ENCODE results near the gene PCNT.

Gene PCNT

DNA sequence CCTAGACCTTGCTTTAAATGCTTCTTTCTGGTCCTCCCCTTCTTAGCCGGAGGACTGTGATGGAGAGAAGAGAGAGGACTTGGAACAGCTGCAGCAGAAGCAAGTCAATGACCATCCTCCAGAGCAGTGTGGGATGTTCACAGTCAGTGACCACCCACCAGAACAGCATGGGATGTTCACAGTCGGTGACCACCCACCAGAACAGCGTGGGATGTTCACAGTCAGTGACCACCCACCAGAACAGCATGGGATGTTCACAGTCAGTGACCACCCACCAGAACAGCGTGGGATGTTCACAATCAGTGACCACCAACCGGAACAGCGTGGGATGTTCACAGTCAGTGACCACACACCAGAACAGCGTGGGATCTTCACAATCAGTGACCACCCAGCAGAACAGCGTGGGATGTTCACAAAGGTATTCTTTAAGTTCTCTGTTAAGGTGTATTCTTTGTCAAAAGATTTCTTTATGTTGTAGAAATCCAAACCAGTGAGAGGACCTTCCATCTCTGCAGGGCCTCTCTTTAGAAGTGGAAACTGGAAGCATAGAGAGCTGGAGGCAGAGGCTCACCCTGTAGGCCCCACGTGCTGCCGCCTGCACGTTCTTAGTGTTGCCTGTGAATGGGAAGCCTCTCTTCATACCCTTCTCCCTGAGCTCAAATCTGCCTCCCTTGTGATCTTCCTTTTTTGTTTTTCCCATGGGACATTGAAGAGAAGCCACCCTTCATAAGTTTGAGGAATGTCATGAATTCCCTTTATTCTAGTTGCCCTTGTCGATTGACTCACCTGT lies 10.6 kb downstream of the PCNT start:
- no peak overlapping the region for H3K4me3 ChIP-seq (replicated peaks; ENCODE audit: insufficient read depth, low read length)
- DNase-seq (ENCODE audit: low read depth in 1 of 2, low spot score in 1 of 2) = no peak
- no peak overlapping the region for H3K27ac ChIP-seq (replicated peaks)
- no peak for TF ChIP-seq SPI1 (IDR thresholded peaks at IDR 0.05; ENCODE audit: borderline replicate concordance, low read depth)
- TF ChIP-seq, protein P1, sequence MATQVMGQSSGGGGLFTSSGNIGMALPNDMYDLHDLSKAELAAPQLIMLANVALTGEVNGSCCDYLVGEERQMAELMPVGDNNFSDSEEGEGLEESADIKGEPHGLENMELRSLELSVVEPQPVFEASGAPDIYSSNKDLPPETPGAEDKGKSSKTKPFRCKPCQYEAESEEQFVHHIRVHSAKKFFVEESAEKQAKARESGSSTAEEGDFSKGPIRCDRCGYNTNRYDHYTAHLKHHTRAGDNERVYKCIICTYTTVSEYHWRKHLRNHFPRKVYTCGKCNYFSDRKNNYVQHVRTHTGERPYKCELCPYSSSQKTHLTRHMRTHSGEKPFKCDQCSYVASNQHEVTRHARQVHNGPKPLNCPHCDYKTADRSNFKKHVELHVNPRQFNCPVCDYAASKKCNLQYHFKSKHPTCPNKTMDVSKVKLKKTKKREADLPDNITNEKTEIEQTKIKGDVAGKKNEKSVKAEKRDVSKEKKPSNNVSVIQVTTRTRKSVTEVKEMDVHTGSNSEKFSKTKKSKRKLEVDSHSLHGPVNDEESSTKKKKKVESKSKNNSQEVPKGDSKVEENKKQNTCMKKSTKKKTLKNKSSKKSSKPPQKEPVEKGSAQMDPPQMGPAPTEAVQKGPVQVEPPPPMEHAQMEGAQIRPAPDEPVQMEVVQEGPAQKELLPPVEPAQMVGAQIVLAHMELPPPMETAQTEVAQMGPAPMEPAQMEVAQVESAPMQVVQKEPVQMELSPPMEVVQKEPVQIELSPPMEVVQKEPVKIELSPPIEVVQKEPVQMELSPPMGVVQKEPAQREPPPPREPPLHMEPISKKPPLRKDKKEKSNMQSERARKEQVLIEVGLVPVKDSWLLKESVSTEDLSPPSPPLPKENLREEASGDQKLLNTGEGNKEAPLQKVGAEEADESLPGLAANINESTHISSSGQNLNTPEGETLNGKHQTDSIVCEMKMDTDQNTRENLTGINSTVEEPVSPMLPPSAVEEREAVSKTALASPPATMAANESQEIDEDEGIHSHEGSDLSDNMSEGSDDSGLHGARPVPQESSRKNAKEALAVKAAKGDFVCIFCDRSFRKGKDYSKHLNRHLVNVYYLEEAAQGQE (IDR thresholded peaks at IDR 0.05; ENCODE audit: insufficient replicate concordance, low read depth) = no peak
- TF ChIP-seq POLR2AphosphoS5 (IDR thresholded peaks at IDR 0.05; ENCODE audit: low read depth) = no peak
- no peak for TF ChIP-seq GABPA (IDR thresholded peaks at IDR 0.05; ENCODE audit: low read depth)
- TF ChIP-seq, protein P2, sequence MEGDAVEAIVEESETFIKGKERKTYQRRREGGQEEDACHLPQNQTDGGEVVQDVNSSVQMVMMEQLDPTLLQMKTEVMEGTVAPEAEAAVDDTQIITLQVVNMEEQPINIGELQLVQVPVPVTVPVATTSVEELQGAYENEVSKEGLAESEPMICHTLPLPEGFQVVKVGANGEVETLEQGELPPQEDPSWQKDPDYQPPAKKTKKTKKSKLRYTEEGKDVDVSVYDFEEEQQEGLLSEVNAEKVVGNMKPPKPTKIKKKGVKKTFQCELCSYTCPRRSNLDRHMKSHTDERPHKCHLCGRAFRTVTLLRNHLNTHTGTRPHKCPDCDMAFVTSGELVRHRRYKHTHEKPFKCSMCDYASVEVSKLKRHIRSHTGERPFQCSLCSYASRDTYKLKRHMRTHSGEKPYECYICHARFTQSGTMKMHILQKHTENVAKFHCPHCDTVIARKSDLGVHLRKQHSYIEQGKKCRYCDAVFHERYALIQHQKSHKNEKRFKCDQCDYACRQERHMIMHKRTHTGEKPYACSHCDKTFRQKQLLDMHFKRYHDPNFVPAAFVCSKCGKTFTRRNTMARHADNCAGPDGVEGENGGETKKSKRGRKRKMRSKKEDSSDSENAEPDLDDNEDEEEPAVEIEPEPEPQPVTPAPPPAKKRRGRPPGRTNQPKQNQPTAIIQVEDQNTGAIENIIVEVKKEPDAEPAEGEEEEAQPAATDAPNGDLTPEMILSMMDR (IDR thresholded peaks at IDR 0.05; ENCODE audit: insufficient read depth, low read length) = no peak
- no peaks in the 10 kb centered on the region for H3K27me3 ChIP-seq (ENCODE audit: insufficient read depth, poor library complexity, severe bottlenecking)

DNA sequence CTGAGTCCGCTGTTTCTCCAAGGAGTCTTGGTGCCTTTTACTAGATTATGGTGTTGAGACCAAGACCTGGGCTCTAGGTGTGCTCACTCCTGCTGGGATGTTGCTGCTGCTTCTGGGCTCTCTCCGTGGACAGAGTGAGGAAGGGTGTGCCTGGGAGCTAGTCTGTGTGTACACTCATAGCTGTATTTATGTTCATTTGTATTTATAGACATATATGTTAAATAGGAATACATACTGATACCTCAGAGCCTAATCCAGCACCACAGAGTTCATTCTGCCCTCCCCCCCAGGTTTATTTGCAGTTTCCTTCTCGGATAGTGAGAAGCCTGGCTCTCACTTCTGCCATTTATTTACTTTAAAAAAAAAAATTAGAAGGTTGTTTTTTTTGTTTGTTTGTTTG lies 12.6 kb downstream of the PCNT start:
- no peak for DNase-seq (ENCODE audit: low read depth in 1 of 2, low spot score in 1 of 2)
- H3K4me3 ChIP-seq (replicated peaks; ENCODE audit: insufficient read depth, low read length) = no peak overlapping the region
- no peak for TF ChIP-seq SPI1 (IDR thresholded peaks at IDR 0.05; ENCODE audit: borderline replicate concordance, low read depth)
- H3K27me3 ChIP-seq (ENCODE audit: insufficient read depth, poor library complexity, severe bottlenecking) = no peaks in the 10 kb centered on the region
- no peak overlapping the region for H3K27ac ChIP-seq (replicated peaks)

DNA sequence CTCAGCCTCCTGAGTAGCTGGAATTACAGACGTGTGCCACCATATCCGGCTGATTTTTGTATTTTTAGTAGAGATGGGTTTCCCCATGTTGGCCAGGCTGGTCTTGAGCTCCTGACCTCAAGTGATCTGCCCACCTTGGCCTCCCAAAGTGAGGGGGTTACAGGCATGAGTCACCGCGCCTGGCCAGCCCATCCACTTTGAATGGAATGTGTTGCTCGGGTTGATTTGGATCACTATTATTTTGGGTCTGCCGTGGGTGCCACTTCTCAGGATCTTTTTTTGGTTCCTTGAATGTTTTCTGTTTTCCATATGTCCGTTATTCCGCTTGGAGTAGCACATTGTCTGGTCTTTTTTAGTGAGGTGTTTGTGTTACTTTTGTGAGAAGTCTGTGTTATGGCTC lies 17.0 kb downstream of the PCNT start:
- TF ChIP-seq, protein P1 (IDR thresholded peaks at IDR 0.05; ENCODE audit: insufficient replicate concordance, low read depth) = no peak
- no peak for TF ChIP-seq POLR2AphosphoS5 (IDR thresholded peaks at IDR 0.05; ENCODE audit: low read depth)
- TF ChIP-seq GABPA (IDR thresholded peaks at IDR 0.05; ENCODE audit: low read depth) = no peak
- TF ChIP-seq SPI1 (IDR thresholded peaks at IDR 0.05; ENCODE audit: borderline replicate concordance, low read depth) = no peak
- TF ChIP-seq, protein P2 (IDR thresholded peaks at IDR 0.05; ENCODE audit: insufficient read depth, low read length) = no peak
- no peak for DNase-seq (ENCODE audit: low read depth in 1 of 2, low spot score in 1 of 2)
- H3K27ac ChIP-seq (replicated peaks) = no peak overlapping the region
- no peak overlapping the region for H3K4me3 ChIP-seq (replicated peaks; ENCODE audit: insufficient read depth, low read length)
- no peaks in the 10 kb centered on the region for H3K27me3 ChIP-seq (ENCODE audit: insufficient read depth, poor library complexity, severe bottlenecking)

DNA sequence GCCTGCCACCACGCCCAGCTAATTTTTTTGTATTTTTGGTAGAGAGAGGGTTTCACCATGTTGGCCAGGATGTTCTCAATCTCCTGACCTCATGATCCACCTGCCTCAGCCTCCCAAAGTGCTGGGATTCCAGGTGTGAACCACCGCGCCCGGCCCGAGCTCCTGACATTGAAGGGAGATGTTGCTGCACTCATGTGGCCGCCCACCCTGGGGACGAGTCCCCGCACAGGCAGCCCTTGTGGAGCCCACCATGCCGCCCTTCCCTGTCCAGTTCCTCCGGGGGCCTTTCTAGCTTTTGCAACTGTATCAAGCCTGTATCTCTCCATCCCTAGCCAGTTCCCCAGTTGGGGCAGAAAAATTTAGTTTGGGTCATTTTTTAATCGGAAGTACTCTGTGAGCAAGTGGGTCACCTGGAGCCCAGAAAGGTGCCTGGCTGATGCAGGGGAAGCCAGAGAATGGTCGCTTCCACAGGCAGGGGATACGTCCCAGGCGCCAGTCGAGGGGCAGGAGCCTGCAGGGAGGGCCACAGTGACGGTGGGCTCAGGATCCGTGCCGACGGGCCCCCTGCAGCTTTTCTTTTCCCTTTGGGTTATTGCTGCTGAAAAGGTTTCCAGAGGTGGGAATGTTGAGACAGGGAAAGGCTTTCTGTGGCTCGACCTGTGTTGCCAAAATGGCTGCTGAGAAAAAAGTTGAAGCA lies 20.4 kb downstream of the PCNT start:
- no peak for DNase-seq (ENCODE audit: low read depth in 1 of 2, low spot score in 1 of 2)
- Histone ChIP-seq H3K4me3 (replicated peaks; ENCODE audit: insufficient read depth, low read length) (no peak overlapping the region), H3K27me3 (ENCODE audit: insufficient read depth, poor library complexity, severe bottlenecking) (no peaks in the 10 kb centered on the region), H3K27ac (replicated peaks) (no peak overlapping the region)
- TF ChIP-seq, protein P2 (IDR thresholded peaks at IDR 0.05; ENCODE audit: insufficient read depth, low read length) = no peak
- TF ChIP-seq, protein P1 (IDR thresholded peaks at IDR 0.05; ENCODE audit: insufficient replicate concordance, low read depth) = no peak
- TF ChIP-seq GABPA (IDR thresholded peaks at IDR 0.05; ENCODE audit: low read depth) (no peak), SPI1 (IDR thresholded peaks at IDR 0.05; ENCODE audit: borderline replicate concordance, low read depth) (no peak), POLR2AphosphoS5 (IDR thresholded peaks at IDR 0.05; ENCODE audit: low read depth) (no peak)
